Colonic mucosa (tissue), 4 donors: ENCODE data around the gene AP4B1. TPM values are rescaled to one million over a fixed set of nuclear protein-coding genes. Genes with fewer than 3 reads are reported as not detected.

ENCODE experiments used
- DNase-seq: peaks from one replicate; pipeline ENCODE4 v3.0.0-alpha.2; 2020
- H3K27ac ChIP-seq: fragments of 200-600 bp; one replicate; pipeline ENCODE4 v1.8.0; 2021
- H3K27me3 ChIP-seq: fragments of 200-600 bp; one replicate; pipeline ENCODE4 v1.8.0; 2021
- H3K36me3 ChIP-seq: fragments of 200-600 bp; one replicate; pipeline ENCODE4 v1.8.0; 2021
- H3K4me1 ChIP-seq: fragments of 200-600 bp; one replicate; pipeline ENCODE4 v1.8.0; 2021; ENCODE audit warnings: mild to moderate bottlenecking
- H3K4me3 ChIP-seq: fragments of 200-600 bp; one replicate; pipeline ENCODE4 v1.8.0; 2021
- H3K9ac ChIP-seq, 2 donors: one replicate each; pipeline ENCODE4 v1.7.0; 2013; ENCODE audit warnings: control low read depth in 2 of 2, low read depth in 2 of 2, low read length in 2 of 2
- H3K9me3 ChIP-seq: fragments of 200-600 bp; one replicate; pipeline ENCODE4 v1.8.0; 2021
- intact Hi-C: fragments of 100-400 bp; cut with DNase I; formaldehyde crosslinking; loops from one replicate; pipeline ENCODE4 v1.14.1; 2022
- total RNA-seq, 2 donors: library from RNA; stranded (reverse); fragmentation: NEBNext Ultra II Directional in 1 of 2; extraction: Animal tissue kit (Norgen Biotek cat#: 25700) in 1 of 2; gene quantifications; one replicate each; pipeline ENCODE4 v1.2.1, GENCODE V29; 2021
- TF ChIP-seq, protein P1 (sequence below): fragments of 200-600 bp; IDR thresholded peaks from one replicate; pipeline ENCODE4 v1.8.0; 2022; ENCODE audit warnings: antibody characterized with exemption, mild to moderate bottlenecking
- donor health status: healthy.
- donor health status: DM: no; HTN: no; CAD: no.
- donor health status: DM: no; HTN: no; CAD: no.

Gene AP4B1
- total RNA-seq, 2 donors from 2014 or later = 19.7 to 31.5 TPM

DNA sequence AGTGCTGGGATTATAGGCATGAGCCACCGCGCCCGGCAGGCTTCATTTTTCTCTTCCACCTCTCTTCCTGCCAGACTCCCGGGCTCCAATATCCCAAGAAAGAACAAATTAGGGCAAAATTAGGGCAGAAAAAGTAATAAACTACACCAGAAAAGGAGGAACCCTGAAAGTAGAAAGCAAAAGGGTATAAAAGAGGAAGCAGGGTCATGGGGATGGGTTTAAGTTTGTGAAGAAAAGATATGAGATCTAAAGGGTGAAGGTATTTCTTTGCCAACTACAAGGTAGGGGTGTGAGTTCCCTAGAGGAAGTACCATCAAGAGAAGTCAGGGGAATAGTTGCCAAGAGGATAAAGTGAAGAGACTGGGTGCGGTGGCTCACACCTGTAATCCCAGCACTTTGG, 43.0 kb downstream of the AP4B1 start:
- no peaks in the 10 kb centered on the region for H3K4me1 ChIP-seq
- H3K36me3 ChIP-seq = no peaks in the 10 kb centered on the region
- intact Hi-C loops = no loop called here
- TF ChIP-seq, protein P1, sequence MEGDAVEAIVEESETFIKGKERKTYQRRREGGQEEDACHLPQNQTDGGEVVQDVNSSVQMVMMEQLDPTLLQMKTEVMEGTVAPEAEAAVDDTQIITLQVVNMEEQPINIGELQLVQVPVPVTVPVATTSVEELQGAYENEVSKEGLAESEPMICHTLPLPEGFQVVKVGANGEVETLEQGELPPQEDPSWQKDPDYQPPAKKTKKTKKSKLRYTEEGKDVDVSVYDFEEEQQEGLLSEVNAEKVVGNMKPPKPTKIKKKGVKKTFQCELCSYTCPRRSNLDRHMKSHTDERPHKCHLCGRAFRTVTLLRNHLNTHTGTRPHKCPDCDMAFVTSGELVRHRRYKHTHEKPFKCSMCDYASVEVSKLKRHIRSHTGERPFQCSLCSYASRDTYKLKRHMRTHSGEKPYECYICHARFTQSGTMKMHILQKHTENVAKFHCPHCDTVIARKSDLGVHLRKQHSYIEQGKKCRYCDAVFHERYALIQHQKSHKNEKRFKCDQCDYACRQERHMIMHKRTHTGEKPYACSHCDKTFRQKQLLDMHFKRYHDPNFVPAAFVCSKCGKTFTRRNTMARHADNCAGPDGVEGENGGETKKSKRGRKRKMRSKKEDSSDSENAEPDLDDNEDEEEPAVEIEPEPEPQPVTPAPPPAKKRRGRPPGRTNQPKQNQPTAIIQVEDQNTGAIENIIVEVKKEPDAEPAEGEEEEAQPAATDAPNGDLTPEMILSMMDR = no peak
- H3K9me3 ChIP-seq = no peaks in the 10 kb centered on the region
- no peak overlapping the region for H3K4me3 ChIP-seq
- DNase-seq = no peak
- no peaks in the 10 kb centered on the region for H3K27me3 ChIP-seq
- no peak overlapping the region for H3K9ac ChIP-seq
- no peak overlapping the region for H3K27ac ChIP-seq

GRCh38 chr1:113860891-113861290, 43.7 kb downstream of the AP4B1 start:
- no peaks in the 10 kb centered on the region for H3K36me3 ChIP-seq

DNA sequence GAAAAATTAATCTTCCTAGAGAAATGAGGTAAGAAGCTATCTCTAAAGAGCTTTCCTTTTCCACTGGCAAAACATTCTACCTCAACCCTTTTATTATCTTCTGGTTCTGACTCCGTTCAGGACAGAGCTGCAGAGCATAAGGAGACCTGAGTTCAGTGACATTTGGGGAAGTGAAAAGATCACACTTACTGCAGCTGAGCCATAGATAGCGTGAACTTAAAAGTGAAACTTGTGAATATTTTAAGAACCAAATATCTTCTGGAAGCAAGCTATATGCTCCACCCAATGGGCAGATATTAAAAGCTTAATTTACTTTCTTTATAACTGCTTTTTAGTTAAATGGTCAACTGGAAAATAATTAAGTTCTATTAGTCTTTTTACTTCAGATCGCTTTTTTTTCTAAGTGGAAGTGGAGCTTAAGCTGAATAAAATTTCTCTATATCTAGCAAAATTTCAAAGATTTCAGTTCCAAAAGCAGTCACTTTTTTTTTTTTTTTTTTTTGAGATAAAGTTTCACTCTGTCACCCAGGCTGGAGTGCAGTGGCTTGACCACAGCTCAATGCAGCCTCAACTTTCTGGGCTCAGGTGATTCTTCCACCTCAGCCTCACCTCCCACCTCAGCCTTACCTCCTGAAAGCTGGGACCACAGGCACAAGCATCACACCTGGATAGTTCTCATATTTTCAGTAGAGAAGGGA, 45.0 kb downstream of the AP4B1 start:
- no peak overlapping the region for H3K4me3 ChIP-seq
- H3K9me3 ChIP-seq = no peaks in the 10 kb centered on the region
- TF ChIP-seq, protein P1 = no peak
- no peaks in the 10 kb centered on the region for H3K4me1 ChIP-seq
- H3K27me3 ChIP-seq = no peaks in the 10 kb centered on the region
- intact Hi-C loops = no loop called here
- no peak overlapping the region for H3K9ac ChIP-seq
- H3K36me3 ChIP-seq = no peaks in the 10 kb centered on the region
- no peak overlapping the region for H3K27ac ChIP-seq
- no peak for DNase-seq

More at GRCh38 chr1:113860891-113861290, 43.7 kb downstream of the AP4B1 start:
- Histone ChIP-seq H3K4me1 (no peaks in the 10 kb centered on the region), H3K27me3 (no peaks in the 10 kb centered on the region), H3K9me3 (no peaks in the 10 kb centered on the region), H3K27ac (no peak overlapping the region), H3K4me3 (no peak overlapping the region), H3K9ac (no peak overlapping the region)
- TF ChIP-seq, protein P1 = no peak
- intact Hi-C loops = no loop called here
- no peak for DNase-seq

DNA sequence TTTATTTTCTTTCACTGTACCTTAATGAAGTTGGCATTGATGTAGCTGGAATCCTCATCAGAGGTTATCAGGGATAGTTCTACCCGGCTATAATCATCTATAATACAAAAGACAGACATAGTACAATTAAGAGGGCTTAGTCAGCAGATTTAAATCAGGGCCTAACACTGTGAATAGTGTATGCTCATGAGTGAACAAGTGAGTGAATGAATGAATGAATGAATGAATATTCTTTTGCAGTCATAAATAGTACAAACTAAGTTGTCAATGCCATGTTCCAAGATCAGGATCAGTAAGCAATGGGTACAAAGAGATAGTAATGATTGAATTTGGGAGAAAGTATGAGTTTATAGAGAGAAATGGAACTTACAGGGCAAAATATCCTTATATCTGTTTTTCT, 45.6 kb downstream of the AP4B1 start:
- no peaks in the 10 kb centered on the region for H3K9me3 ChIP-seq
- no peak overlapping the region for H3K9ac ChIP-seq
- H3K4me3 ChIP-seq = no peak overlapping the region
- DNase-seq = no peak
- no peaks in the 10 kb centered on the region for H3K27me3 ChIP-seq
- H3K36me3 ChIP-seq = no peaks in the 10 kb centered on the region
- TF ChIP-seq, protein P1 = no peak
- intact Hi-C loops = no loop called here
- no peak overlapping the region for H3K27ac ChIP-seq
- H3K4me1 ChIP-seq = no peaks in the 10 kb centered on the region

DNA sequence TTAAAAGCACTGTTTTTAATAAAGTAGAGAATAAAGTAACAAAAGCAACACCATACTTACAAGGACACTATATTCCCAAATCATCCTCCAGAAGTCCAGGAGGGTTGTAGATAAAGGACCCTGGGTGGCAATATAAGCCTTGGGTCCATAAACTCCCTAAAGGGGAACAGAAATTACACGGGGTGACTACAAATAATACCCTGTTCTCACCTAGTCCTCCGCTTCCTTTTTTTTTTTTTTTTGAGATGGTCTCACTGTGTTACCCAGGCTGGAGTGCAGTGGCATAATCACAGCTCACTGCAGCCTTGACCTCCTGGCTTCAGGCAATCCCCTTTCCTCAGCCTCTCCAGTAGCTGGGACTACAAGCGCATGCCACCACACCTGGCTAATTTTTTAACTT, 46.2 kb downstream of the AP4B1 start:
- DNase-seq = no peak
- Histone ChIP-seq H3K27ac (no peak overlapping the region), H3K4me1 (no peaks in the 10 kb centered on the region), H3K9ac (no peak overlapping the region), H3K4me3 (no peak overlapping the region), H3K36me3 (no peaks in the 10 kb centered on the region), H3K9me3 (no peaks in the 10 kb centered on the region), H3K27me3 (no peaks in the 10 kb centered on the region)
- intact Hi-C loops = no loop called here
- TF ChIP-seq, protein P1 = no peak
